ENCODE results near the gene PRR27. TPM values are rescaled to one million over a fixed set of nuclear protein-coding genes. Genes with fewer than 3 reads are reported as not detected.

Gene PRR27
- total RNA-seq, 1 experiment from 2014 or later: not detected

DNA sequence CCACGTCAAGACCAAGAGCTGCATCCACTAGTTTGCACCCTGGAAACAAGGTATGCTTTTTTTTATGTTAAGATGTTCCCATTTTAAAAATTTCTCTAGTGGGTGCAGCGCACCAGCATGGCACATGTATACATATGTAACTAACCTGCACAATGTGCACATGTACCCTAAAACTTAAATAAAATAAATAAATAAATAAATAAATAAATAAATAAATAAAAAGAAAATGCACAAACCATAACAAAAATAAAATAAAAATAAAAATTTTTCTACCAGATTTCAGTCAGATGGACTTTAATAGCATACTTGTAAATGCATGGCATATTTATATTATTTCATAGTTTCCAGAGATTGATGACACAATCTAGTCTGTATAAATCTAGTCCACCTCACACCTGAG lies 1.9 kb upstream of the PRR27 start:
- BruUV-seq (replicated peaks): no TSS peak
- no peak for DNase-seq (ENCODE audit: unreplicated experiment)
- ChIA-PET CTCF (interaction anchor here (0.6 to 0.9 kb wide), 2 partner anchors 219 to 1777 kb away, joined by 3 read pairs; no protein-coding TSS in a partner anchor), POLR2A (no interaction called here)
- no peaks in the 10 kb centered on the region for H3K4me1 Mint-ChIP-seq (ENCODE audit: insufficient read depth, unreplicated experiment)
- no peaks in the 10 kb centered on the region for H3K36me3 Mint-ChIP-seq (ENCODE audit: insufficient read depth, unreplicated experiment)
- no peak overlapping the region for H3K27ac Mint-ChIP-seq (ENCODE audit: low read depth, unreplicated experiment)
- no peaks in the 10 kb centered on the region for H3K9me3 Mint-ChIP-seq (ENCODE audit: unreplicated experiment)
- intact Hi-C loops (cut with micrococcal nuclease): no loop called here
- TF ChIP-seq CTCF (IDR thresholded peaks at IDR 0.05; ENCODE audit: unreplicated experiment): no peak
- no peak overlapping the region for H3K4me3 Mint-ChIP-seq (ENCODE audit: unreplicated experiment)
- peaks cover 17% of the 10 kb centered on the region for H3K27me3 Mint-ChIP-seq (ENCODE audit: insufficient read depth, unreplicated experiment)

DNA sequence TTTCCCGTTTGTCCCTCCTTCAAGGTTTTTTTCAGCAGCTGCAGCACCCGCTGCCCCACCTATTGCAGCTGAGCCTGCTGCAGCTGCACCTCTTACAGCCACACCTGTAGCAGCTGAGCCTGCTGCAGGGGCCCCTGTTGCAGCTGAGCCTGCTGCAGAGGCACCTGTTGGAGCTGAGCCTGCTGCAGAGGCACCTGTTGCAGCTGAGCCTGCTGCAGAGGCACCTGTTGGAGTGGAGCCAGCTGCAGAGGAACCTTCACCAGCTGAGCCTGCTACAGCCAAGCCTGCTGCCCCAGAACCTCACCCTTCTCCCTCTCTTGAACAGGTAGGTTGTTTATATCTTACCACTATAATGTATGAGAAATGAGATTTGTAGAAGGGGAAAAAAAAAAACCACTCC lies 4.5 kb downstream of the PRR27 start:
- DNase-seq (ENCODE audit: unreplicated experiment): no peak
- no peaks in the 10 kb centered on the region for H3K36me3 Mint-ChIP-seq (ENCODE audit: insufficient read depth, unreplicated experiment)
- no peaks in the 10 kb centered on the region for H3K9me3 Mint-ChIP-seq (ENCODE audit: unreplicated experiment)
- H3K4me1 Mint-ChIP-seq (ENCODE audit: insufficient read depth, unreplicated experiment): no peaks in the 10 kb centered on the region
- ChIA-PET POLR2A (no interaction called here), CTCF (interaction anchor here (0.6 kb wide), 1 partner anchor 51 kb away, joined by 3 read pairs; no protein-coding TSS in a partner anchor)
- intact Hi-C loops (cut with micrococcal nuclease): no loop called here
- BruUV-seq (replicated peaks): no TSS peak
- H3K4me3 Mint-ChIP-seq (ENCODE audit: unreplicated experiment): no peak overlapping the region
- no peak overlapping the region for H3K27ac Mint-ChIP-seq (ENCODE audit: low read depth, unreplicated experiment)
- TF ChIP-seq CTCF (IDR thresholded peaks at IDR 0.05; ENCODE audit: unreplicated experiment): no peak
- H3K27me3 Mint-ChIP-seq (ENCODE audit: insufficient read depth, unreplicated experiment): peaks cover 18% of the 10 kb centered on the region

DNA sequence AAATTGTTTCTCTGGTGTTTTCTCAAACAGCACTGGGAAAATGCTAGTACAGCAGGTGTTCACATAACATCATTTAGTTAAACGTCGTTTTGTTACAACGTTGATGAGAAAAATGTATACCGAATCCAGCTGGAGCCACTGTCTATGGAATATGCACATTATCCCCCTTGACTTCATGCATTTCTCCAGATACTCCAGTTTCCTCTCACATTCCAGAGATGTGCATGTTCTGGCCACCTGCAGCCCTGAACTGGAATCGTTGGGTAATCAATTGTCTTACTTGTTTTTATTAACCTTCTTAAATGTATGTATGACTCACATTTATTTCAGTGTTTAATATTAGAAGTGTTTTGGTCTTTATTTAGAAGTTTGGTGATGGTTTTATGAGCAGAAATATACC lies 23.1 kb downstream of the PRR27 start:
- Mint-ChIP-seq H3K27ac (ENCODE audit: low read depth, unreplicated experiment) (no peak overlapping the region), H3K36me3 (ENCODE audit: insufficient read depth, unreplicated experiment) (no peaks in the 10 kb centered on the region), H3K9me3 (ENCODE audit: unreplicated experiment) (no peaks in the 10 kb centered on the region), H3K4me1 (ENCODE audit: insufficient read depth, unreplicated experiment) (no peaks in the 10 kb centered on the region), H3K4me3 (ENCODE audit: unreplicated experiment) (no peak overlapping the region), H3K27me3 (ENCODE audit: insufficient read depth, unreplicated experiment) (peaks cover 73% of the 10 kb centered on the region)
- intact Hi-C loops (cut with micrococcal nuclease): no loop called here
- ChIA-PET CTCF (no interaction called here), POLR2A (no interaction called here)
- no TSS peak for BruUV-seq (replicated peaks)
- no peak for TF ChIP-seq CTCF (IDR thresholded peaks at IDR 0.05; ENCODE audit: unreplicated experiment)
- no peak for DNase-seq (ENCODE audit: unreplicated experiment)

DNA sequence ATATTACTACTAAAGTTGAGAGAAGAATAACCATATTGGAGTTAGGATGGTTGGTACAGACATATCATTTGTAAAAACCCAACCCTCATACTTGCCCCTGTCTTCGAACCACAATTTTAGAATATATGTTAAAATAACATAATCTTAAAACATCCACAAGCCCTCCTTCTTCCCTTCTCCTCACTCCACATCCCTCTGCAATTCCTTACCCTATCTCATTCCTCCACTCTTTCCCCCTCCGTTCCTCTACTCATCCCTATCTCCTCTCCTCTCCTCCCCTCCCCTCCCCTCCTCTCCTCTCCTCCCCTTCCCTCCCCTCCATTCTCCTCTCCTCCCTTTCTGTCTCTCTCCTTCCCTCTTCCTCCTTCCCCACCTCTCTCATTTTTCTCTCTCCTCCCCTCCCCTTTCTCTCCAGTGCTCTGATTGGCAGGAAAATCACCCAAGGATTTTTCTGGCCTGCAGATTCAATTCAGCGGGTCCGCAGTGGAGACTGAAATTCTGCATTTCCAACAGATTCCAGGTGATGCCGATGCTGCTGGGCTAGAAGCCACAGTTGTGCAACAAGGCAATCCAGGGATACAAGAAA lies 24.1 kb downstream of the PRR27 start:
- Mint-ChIP-seq H3K9me3 (ENCODE audit: unreplicated experiment) (no peaks in the 10 kb centered on the region), H3K4me3 (ENCODE audit: unreplicated experiment) (no peak overlapping the region), H3K27me3 (ENCODE audit: insufficient read depth, unreplicated experiment) (peaks cover 73% of the 10 kb centered on the region), H3K27ac (ENCODE audit: low read depth, unreplicated experiment) (no peak overlapping the region), H3K4me1 (ENCODE audit: insufficient read depth, unreplicated experiment) (no peaks in the 10 kb centered on the region), H3K36me3 (ENCODE audit: insufficient read depth, unreplicated experiment) (no peaks in the 10 kb centered on the region)
- no peak for TF ChIP-seq CTCF (IDR thresholded peaks at IDR 0.05; ENCODE audit: unreplicated experiment)
- ChIA-PET POLR2A (interaction anchor here (0.9 kb wide), 1 partner anchor 195 kb away, joined by 3 read pairs; no protein-coding TSS in a partner anchor), CTCF (no interaction called here)
- no peak for DNase-seq (ENCODE audit: unreplicated experiment)
- no TSS peak for BruUV-seq (replicated peaks)
- intact Hi-C loops (cut with micrococcal nuclease): no loop called here
